Breast epithelium (tissue), 3 donors: Measurements from ENCODE around the gene DMP1.

Experiments
- CTCF ChIP-seq, 3 donors: fragments of 450-650 bp; IDR thresholded peaks; one replicate each; pipeline ENCODE4 v1.5.1; 2016 to 2017; ENCODE audit warnings: antibody characterized with exemption in 3 of 3, mild to moderate bottlenecking in 3 of 3, moderate library complexity in 3 of 3
- POLR2A ChIP-seq: fragments of 450-650 bp; IDR thresholded peaks from one replicate; pipeline ENCODE4 v1.6.1; 2016; ENCODE audit warnings: antibody characterized with exemption, mild to moderate bottlenecking, moderate library complexity

GRCh38 chr4:87679449-87680169 is 29.5 kb downstream of the DMP1 start:
- TF ChIP-seq CTCF (IDR thresholded peaks at IDR 0.05) (peak; percentile 42 to 65 (median 64)), POLR2A (no peak)
